T-helper 1 cell (primary cell): ENCODE results near the gene LRRC8E.
A peak's percentile ranks its signal among the peaks of the same experiment; 100 is the strongest.

Source experiments
- DNase-seq, 5 donors: peaks; one replicate each; pipeline ENCODE4 v3.0.0-alpha.2; 2012 to 2020

LRRC8E gene

DNA sequence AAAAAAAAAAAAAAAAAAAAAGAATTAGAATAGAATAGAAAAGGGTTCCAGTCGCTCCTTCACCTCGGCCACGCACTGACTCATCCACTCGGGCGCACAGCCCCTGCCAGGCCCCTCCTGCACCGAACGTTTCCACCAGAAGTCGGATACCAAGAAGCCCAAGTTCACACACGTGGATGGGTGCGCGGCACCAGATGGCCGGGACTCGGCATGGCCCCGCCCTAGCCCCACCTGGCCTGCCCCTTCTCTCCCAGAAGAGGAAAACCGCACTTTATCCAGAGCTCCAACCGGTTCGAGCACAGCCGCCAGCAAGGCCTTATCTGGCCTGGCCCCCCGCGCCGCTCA lies 20.0 kb upstream of the LRRC8E start:
- DNase-seq: no peak

GRCh38 chr19:7868671-7869452 lies 19.4 kb upstream of the LRRC8E start:
- DNase-seq: peak; percentile 71 to 88 (median 79)

- DNase-seq: peak; percentile 65 to 82 (median 74)
Measured at GRCh38 chr19:7869453-7869909, 18.8 kb upstream of the LRRC8E start.

DNA sequence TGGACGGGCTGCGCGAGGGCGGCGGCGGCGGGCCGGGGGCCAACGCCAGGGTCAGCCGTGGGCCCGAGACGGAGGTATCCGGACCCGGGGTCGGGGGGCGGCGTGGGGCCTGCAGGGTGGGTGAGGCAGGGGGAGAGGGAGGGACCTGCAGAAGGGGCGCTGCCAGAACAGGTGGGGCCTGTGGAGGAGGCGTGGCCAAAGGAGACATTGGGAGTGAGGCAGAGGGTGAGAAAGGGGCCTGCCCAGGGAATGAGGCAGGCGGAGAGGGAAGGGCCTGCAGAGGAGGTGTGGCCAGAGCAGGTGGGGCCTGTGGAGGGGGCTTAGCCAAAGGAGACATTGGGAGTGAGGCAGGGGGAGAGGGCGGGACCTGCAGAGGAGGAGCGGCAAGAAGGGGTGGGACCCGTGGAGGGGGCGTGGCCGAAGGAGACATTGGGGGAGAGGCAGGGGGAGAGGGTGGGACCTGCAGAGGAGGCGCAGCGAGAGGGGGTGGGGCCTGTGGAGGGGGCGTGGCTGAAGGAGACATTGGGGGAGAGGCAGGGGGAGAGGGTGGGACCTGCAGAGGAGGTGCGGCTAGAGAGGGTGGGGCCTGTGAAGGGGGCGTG lies 18.3 kb upstream of the LRRC8E start:
- peak; percentile 37 to 60 (median 49) for DNase-seq

- peak in 4 of 5 donors; percentile 34 to 67 (median 51) for DNase-seq
Measured at GRCh38 chr19:7870571-7871436, 17.5 kb upstream of the LRRC8E start.

GRCh38 chr19:7871437-7872305 lies 16.6 kb upstream of the LRRC8E start:
- DNase-seq: peak; percentile 70 to 92 (median 80)

DNA sequence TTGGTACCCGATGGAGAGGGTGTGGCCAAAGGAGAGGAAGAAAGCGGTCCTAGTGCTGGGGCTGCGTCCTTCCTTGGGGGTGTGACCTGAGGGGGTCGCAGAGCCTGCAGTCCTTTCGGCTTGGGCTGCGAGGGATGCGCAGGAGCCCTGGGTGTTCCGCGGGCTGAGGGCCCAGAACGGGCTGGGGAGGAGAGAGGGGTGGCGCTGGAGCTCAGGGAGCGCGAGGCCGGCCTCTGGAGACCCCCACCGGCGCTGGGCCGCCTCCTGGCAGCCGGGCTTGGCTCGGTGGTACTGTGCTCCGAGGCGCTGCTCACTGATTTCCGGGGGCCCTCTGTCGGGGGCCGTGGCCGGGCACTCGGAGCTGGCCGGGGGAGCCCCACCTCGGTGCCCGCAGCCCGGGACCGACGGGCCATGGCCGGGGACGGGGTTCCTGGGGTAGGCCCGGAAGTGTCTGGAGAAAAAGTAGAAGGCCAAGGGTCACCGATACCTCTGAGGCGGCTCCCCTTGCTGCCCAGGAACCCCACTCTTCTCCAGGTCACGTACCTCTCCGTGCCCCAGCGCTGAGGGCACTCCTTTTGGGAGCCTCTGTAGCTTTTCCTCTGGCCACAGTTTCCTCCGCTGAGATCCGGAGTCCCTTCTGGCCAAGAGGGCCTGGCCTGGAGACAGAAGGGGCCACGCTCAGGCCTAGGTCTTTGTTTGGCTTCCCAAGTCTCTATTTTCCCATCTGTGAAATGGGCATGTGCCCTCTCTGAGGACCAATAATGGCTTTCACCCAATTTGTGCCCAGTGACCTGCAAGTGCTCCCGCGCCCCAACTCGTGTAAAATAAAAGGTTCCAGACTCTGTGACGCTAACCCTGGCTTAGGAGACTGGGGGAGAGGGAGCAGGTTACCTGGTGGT lies 15.8 kb upstream of the LRRC8E start:
- no peak for DNase-seq

GRCh38 chr19:7873304-7874075 lies 14.8 kb upstream of the LRRC8E start:
- DNase-seq: no peak

DNA sequence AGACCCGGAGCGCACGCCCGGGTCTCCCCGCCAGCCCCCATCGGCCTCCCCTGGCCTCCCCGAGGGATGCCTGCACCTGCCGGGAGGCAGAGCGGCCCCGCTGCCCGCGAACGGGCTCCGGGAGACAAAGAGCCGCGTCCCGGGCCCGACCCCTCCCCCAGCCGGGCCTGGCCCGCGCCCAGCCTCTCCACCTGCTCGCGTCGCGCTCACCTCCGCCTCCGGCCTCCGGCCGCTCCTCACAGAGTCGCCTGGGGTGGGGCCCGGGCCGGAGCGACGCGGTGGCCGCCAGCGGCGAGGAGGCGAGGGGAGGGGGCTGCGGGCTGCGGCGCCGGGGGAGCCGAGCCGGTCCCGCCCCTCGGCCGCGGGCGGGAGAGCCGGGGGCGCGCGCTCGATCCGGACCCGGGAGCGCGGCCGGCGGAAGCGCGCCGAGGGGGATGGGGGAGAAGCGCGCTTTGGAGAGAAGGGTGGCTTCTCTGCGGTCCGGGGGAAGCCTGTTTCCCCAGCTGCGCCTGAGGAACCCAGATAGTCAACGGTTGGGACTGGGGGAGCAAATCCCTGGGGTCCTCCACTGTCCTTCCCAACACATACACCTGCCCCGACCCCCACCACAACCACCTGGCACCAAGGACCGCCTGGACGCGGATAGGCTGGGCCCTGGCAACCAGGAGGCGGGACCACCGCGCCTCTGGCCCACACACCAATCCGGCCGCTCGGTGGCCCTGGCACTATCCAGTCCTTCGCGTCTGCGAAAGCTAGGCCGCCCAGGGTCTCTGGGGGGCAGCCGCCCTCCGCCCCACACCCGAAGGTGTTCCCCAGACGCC lies 14.0 kb upstream of the LRRC8E start, which contains the start of gene PRR36:
Gene PRR36, minus strand, starts transcription at position 315 of the 821 bp plus-strand sequence. CDS start 701 bp downstream, outside the sequence.
- no peak for DNase-seq

GRCh38 chr19:7874897-7875273 lies 13.4 kb upstream of the LRRC8E start:
- no peak for DNase-seq

- no peak for DNase-seq
Measured at GRCh38 chr19:7877249-7877836, 11.0 kb upstream of the LRRC8E start.

DNA sequence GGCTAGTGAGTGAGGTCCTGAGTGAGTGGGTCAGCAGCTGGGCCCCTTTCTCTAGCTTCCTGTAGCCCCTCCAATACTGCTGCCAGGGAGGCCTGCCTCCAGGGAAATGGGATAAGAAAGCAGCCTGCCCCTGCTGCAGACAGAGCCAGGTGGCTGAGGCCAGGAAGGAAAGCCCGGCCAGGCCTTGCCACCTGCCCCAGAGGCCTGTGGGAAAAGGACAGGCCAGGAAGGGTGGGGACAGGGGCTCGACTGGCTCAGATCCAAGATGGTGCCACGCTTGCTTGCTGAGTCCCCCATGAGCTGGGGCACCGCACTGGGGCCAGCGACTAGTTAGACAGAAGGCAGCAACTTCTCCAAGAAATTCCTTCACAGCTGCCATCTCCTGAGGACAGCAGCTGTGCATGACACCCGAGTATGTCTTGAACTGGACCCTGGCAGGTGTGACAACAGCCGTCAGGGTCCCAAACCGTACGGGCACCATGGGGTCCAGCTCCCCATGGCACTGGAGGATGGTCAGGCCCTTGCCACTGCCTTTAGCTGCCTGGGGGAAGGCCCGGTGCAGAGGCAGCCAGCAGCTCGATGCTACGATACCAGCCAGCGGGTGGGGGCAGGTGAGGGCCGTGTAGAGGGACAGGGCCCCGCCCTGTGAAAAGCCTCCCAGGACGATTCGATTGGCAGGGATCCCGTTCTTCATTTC lies 9.1 kb upstream of the LRRC8E start:
- DNase-seq: no peak

DNA sequence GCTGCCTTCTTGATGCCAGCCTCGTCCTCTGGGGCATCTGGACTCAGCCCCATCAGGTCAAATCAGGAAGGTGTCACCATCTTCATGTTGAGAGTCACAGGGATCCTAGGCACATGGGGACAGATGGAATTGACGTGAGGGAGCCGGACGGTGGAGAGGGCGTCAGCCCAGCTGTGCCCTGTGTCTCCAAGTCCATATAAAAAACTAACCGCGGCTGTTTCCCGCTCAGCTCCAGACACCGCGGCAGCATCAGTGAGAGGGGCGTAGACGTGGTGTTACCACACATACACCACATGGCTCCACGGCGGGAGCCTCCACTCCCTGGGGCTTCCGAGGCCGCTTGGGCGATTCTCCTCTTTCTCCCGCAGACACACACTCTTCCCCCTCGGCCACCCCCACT lies 8.5 kb upstream of the LRRC8E start:
- DNase-seq: no peak

DNA sequence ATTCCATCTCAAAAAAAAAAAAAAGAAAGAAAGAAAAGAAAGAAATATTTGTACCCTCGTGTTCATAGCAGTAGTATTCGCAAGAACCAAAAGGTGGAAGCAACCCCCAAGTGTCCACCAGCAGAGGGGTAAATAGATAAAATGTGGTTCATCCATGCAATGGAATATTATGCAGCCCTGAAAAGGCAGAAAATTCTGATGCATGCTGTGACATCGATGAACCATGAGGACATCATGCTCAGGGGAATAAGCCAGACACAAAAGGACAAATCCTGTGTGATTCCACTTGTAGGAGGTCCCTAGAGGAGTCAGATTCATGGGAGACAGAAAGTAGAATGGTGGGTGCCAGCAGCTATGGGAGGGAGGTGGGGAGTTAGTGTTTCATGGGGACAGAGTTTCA lies 6.4 kb upstream of the LRRC8E start:
- DNase-seq: no peak

DNA sequence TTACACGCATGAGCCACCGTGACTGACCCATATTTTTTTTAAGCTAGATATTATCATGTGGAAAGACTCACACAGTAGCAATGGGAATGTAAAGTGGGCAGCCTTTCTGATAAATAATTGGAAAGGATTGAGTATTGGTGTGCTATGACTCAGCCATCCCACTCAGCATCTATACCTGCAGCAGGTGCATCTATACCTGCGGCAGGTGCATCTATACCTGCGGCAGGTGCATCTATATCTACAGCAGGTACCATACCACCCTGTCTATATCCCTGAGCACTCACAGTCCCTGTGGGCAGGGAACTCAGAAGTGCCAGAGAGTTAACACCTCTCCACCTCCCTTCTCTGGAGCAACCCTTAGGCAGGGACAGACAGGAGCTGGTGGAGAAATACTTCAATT lies 5.2 kb upstream of the LRRC8E start:
- DNase-seq: no peak

DNA sequence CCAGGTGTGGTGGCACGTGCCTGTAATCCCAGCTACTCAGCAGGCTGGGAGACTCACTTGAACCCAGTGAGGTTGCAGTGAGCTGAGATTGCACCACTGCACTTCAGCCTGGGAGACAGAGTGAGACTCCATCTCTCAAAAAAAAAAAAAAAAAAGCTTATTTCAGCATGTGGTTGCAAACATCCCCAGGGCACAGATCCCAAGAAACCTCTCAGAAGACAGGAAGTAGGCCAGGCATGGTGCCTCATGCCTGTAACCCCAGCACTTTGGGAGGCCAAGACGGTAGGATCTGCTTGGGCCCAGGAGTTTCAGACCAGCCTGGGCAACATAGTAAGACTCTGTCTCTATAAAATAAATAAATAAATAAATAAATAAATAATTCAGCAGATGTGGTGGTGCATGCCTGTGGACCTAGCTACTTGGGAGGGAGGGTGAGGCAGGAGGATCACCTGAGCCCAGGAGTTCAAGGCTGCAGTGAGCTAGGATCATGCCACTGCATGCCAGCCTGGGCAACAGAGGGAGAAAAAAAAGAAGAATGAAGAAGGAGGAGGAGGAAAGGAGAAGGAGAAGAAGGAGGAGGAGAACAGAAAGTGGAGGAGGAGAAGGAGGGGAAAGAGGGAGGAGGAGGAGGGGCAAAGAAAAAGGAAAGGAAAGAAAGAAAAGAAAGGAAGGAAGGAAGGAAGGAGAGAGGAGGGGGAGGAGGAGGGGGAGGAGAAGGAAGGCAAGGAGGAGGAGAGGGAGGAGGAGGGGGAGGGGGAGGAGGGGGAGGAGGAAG lies 4.3 kb upstream of the LRRC8E start:
- DNase-seq: no peak

- DNase-seq: no peak
Measured at GRCh38 chr19:7885818-7886217, 2.5 kb upstream of the LRRC8E start.
